HG02852 (cell line): ENCODE results near the gene DIO2.

Experiments used
- ATAC-seq: cut with Tn5 transposase; IDR thresholded peaks from one replicate; pipeline ENCODE4 v1.9.1; 2021; ENCODE audit warnings: mild to moderate bottlenecking, moderate library complexity; ENCODE audit not compliant: unreplicated experiment

DIO2 gene

GRCh38 chr14:80172375-80173051 is 38.8 kb downstream of the DIO2 start:
- no peak for ATAC-seq

GRCh38 chr14:80167793-80168448 is 43.4 kb downstream of the DIO2 start:
- ATAC-seq, result no peak

GRCh38 chr14:80164991-80165721 is 46.1 kb downstream of the DIO2 start:
- ATAC-seq, result no peak

- ATAC-seq, result no peak
Measured at GRCh38 chr14:80152763-80153162, 58.5 kb downstream of the DIO2 start.

- ATAC-seq, result no peak
Measured at GRCh38 chr14:80152166-80152565, 59.1 kb downstream of the DIO2 start.

- ATAC-seq, result no peak
Measured at GRCh38 chr14:80150301-80150700, 61.0 kb downstream of the DIO2 start.
